GM12878 (cell line): ENCODE results near the gene IGFLR1. TPM values are rescaled to one million over a fixed set of nuclear protein-coding genes. Genes with fewer than 3 reads are reported as not detected.

ENCODE experiments used
- ATAC-seq: fragments of 200-7000 bp; cut with Tn5 transposase; 3 replicates; pipeline ENCODE4 v1.9.1; 2020; ENCODE audit warnings: mild to moderate bottlenecking, moderate library complexity
- BruUV-seq: library from RNA; stranded (reverse); fragments of 400-500 nt; replicated peaks from 2 replicates; lab custom pipeline; 2021; lab: Mats Ljungman, UMichigan
- CTCF ChIA-PET: fragments of 300-600 bp; sonication (Branson Sonifier 250); formaldehyde crosslinking; extraction: SDS; loops from one replicate; lab custom pipeline; 2021; ENCODE audit warnings: inconsistent platforms; lab: Yijun Ruan, JAX
- POLR2A ChIA-PET: fragments of 350-600 bp; formaldehyde crosslinking; extraction: SDS; loops from one replicate; lab custom pipeline; 2021; ENCODE audit warnings: inconsistent platforms; lab: Charles Lee
- RAD21 ChIA-PET: fragments of 300-600 bp; sonication (Branson Sonifier 250); formaldehyde crosslinking; loops from one replicate; lab custom pipeline; 2023; ENCODE audit warnings: antibody characterized with exemption; ENCODE audit not compliant: unreplicated experiment; lab: Charles Lee
- SMC1A ChIA-PET: fragments of 300-600 bp; sonication (Branson Sonifier 250); formaldehyde crosslinking; loops from one replicate; lab custom pipeline; 2023; ENCODE audit not compliant: unreplicated experiment, uncharacterized antibody; lab: Charles Lee
- DNase-seq: peaks from one replicate; pipeline ENCODE4 v3.0.0-alpha.2; 2011; ENCODE audit warnings: low read depth, low spot score
- FAIRE-seq: peaks from 3 replicates; lab custom pipeline; 2011; peaks lifted over from hg19 to GRCh38; lab: Jason Lieb, UNC
- H2AFZ ChIP-seq: 2 replicates; pipeline ENCODE4 v1.6.0; 2011; ENCODE audit warnings: low read depth, low read length, control low read depth; ENCODE audit not compliant: control insufficient read depth
- H3K27ac ChIP-seq: 2 replicates; pipeline ENCODE4 v1.5.1; 2011; ENCODE audit warnings: control low read depth; ENCODE audit not compliant: control insufficient read depth, insufficient read depth
- H3K27me3 ChIP-seq, 2 experiments: replicated peaks in 1 of 2; 2 replicates each; pipeline versions ENCODE4 v1.6.0 to v1.6.1; 2011; ENCODE audit warnings: low read length in 1 of 2; ENCODE audit not compliant: control insufficient read depth in 2 of 2, insufficient read depth in 2 of 2
- H3K36me3 ChIP-seq, 2 experiments: 2 replicates each; pipeline ENCODE4 v1.5.1; 2011; ENCODE audit warnings: low read length in 1 of 2; ENCODE audit not compliant: control insufficient read depth in 2 of 2, insufficient read depth in 2 of 2
- H3K4me1 ChIP-seq: 2 replicates; pipeline ENCODE4 v1.6.1; 2011; ENCODE audit warnings: mild to moderate bottlenecking, low read length, moderate library complexity, mixed read lengths; ENCODE audit not compliant: control insufficient read depth, insufficient read depth
- H3K4me2 ChIP-seq: 2 replicates; pipeline ENCODE4 v1.6.0; 2011; ENCODE audit warnings: control low read depth; ENCODE audit not compliant: control insufficient read depth, insufficient read depth
- H3K4me3 ChIP-seq: fragments of 200-600 bp; sonication (generic); 2 replicates; pipeline ENCODE4 v1.5.1; 2016
- H3K79me2 ChIP-seq: 2 replicates; pipeline ENCODE4 v1.6.0; 2011; ENCODE audit warnings: low read length; ENCODE audit not compliant: control insufficient read depth, insufficient read depth
- H3K9ac ChIP-seq: 2 replicates; pipeline ENCODE4 v1.8.0; 2011; ENCODE audit warnings: low read length, control low read depth, mixed read lengths; ENCODE audit not compliant: control insufficient read depth, insufficient read depth
- H3K9me3 ChIP-seq: replicated peaks from 3 replicates; pipeline ENCODE4 v1.5.1; 2011; ENCODE audit warnings: mild to moderate bottlenecking, low read length; ENCODE audit not compliant: control insufficient read depth, insufficient read depth
- H4K20me1 ChIP-seq: 2 replicates; pipeline ENCODE4 v1.6.0; 2011; ENCODE audit not compliant: control insufficient read depth, insufficient read depth
- CEBPB ChIP-seq, 2 experiments: fragments of 150-350 bp in 1 of 2; IDR thresholded peaks; 2 replicates each; pipeline ENCODE4 v1.6.1; 2012 to 2014; ENCODE audit warnings: low read depth in 2 of 2, low read length in 2 of 2, borderline replicate concordance in 1 of 2, inconsistent platforms in 1 of 2
- CHD2 ChIP-seq: IDR thresholded peaks from 2 replicates; pipeline ENCODE4 v1.6.1; 2011; ENCODE audit warnings: low read depth, low read length, improper control_type of control experiment, borderline replicate concordance
- HDGF ChIP-seq: fragments of 450-650 bp; IDR thresholded peaks from 2 replicates; pipeline ENCODE4 v1.6.1; 2016; ENCODE audit warnings: antibody characterized with exemption
- IRF5 ChIP-seq: fragments of 450-650 bp; IDR thresholded peaks from 2 replicates; pipeline ENCODE4 v1.6.1; 2017; ENCODE audit warnings: borderline replicate concordance
- KLF5 ChIP-seq: fragments of 450-650 bp; IDR thresholded peaks from 2 replicates; pipeline ENCODE4 v1.6.1; 2014; ENCODE audit warnings: mild to moderate bottlenecking; ENCODE audit not compliant: partially characterized antibody
- NFYB ChIP-seq: IDR thresholded peaks from 2 replicates; pipeline ENCODE4 v1.6.1; 2011; ENCODE audit warnings: low read depth, mild to moderate bottlenecking, low read length, improper control_type of control experiment, moderate library complexity; ENCODE audit not compliant: insufficient read depth
- PML ChIP-seq: IDR thresholded peaks from 2 replicates; pipeline ENCODE4 v1.6.1; 2012; ENCODE audit warnings: low read length, inconsistent platforms
- SMC3 ChIP-seq: IDR thresholded peaks from 2 replicates; pipeline ENCODE4 v1.6.1; 2011; ENCODE audit warnings: low read length, improper control_type of control experiment, borderline replicate concordance
- SP1 ChIP-seq: IDR thresholded peaks from one replicate; pipeline ENCODE4 v1.6.1; 2011; ENCODE audit warnings: low read depth, low read length
- SUZ12 ChIP-seq: fragments of 200-600 bp; sonication (generic); IDR thresholded peaks from one replicate; pipeline ENCODE4 v1.6.1; 2018; ENCODE audit warnings: antibody characterized with exemption, mild to moderate bottlenecking; ENCODE audit not compliant: unreplicated experiment
- TARDBP ChIP-seq: IDR thresholded peaks from 2 replicates; pipeline ENCODE4 v1.6.1; 2016; ENCODE audit warnings: borderline replicate concordance
- YY1 ChIP-seq: IDR thresholded peaks from 2 replicates; pipeline ENCODE4 v1.6.1; 2011; ENCODE audit warnings: low read depth, mild to moderate bottlenecking, low read length
- ZNF622 ChIP-seq: fragments of 450-650 bp; IDR thresholded peaks from 2 replicates; pipeline ENCODE4 v1.6.1; 2017; ENCODE audit warnings: mild to moderate bottlenecking, inconsistent platforms
- WGBS: methylation state at CpG from one replicate; pipeline ENCODE4 v1.1.6; 2016; ENCODE audit warnings: low lambda C conversion rate; ENCODE audit not compliant: insufficient replicate concordance, insufficient coverage; ENCODE audit errors: missing lambda C conversion rate; 5-methylcytosine and 5-hydroxymethylcytosine counted together
- in situ Hi-C: fragments of 300-500 bp; cut with MboI; formaldehyde crosslinking; loops from 9 replicates; pipeline ENCODE4 v1.14.3; 2018; ENCODE audit warnings: mixed read lengths
- intact Hi-C: fragments of 100-400 bp; cut with micrococcal nuclease; formaldehyde crosslinking; loops from one replicate; pipeline ENCODE4 v1.14.2; 2022; ENCODE audit not compliant: unreplicated experiment
- polyA plus RNA-seq, 11 experiments: library from polyadenylated mRNA; depleted of rRNA in 4 of 11; unstranded in 6 of 11; stranded (reverse) in 5 of 11; fragments of >200 nt; fragmentation: Nextera tagmentation in 4 of 11; fragmentation: Illumina TruSeq in 1 of 11; extraction: Ambion mirVana in 4 of 11; extraction: Trizol in 1 of 11; gene quantifications; 1 replicate in 1 of 11; 2 replicates in 10 of 11; pipeline versions ENCODE4 v1.2.1 to v1.2.3, GENCODE V29; 2011 to 2016; ENCODE audit warnings: inconsistent platforms in 2 of 11, missing spikeins in 2 of 11, low read depth in 1 of 11
- total RNA-seq, 4 experiments: library from RNA; depleted of rRNA in 3 of 4; stranded (reverse); fragments of >200 nt in 3 of 4; fragmentation: Illumina TruSeq in 1 of 4; extraction: Trizol in 1 of 4; gene quantifications; 2 replicates each; pipeline versions ENCODE4 v1.2.1 to v1.2.3, GENCODE V29; 2013 to 2021
- TF ChIP-seq, protein P1 (sequence below): IDR thresholded peaks from 2 replicates; pipeline ENCODE4 v1.6.1; 2012; ENCODE audit warnings: low read depth, low read length, improper control_type of control experiment
- TF ChIP-seq, protein P2 (sequence below): fragments of 450-650 bp; IDR thresholded peaks from 2 replicates; pipeline ENCODE4 v1.6.1; 2017; ENCODE audit warnings: mild to moderate bottlenecking, moderate library complexity

Gene IGFLR1
- total and polyA plus RNA-seq, 10 of the 15 experiments (the other 5 are each of a cell fraction or from before 2014, with no cell fraction given) = 2.5 to 39.9 (median 24.8) TPM

DNA sequence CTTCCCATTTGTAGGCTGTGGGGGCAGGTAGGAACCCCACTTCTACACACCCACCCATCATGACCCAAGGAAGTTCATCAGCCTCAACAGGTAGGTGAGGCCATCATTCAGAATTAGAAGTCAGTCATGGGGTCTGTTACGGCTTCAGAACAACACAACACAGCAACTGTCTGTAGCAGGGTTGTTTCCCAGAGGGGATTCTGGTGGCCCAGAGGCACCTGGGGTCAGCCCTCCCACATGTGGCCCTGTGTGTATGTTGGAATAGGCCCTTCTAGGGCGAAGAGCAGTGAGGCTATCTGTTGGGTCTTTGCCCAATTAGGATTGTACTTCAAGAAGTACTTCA, 3.4 kb downstream of the IGFLR1 start:
- SMC1A ChIA-PET = no interaction called here
- TF ChIP-seq NFYB (no peak), PML (no peak), IRF5 (no peak), YY1 (no peak), SP1 (no peak), CEBPB (IDR thresholded peaks at IDR 0.05; ENCODE audit: borderline replicate concordance in 1 of 2, low read depth in 2 of 2, low read length in 2 of 2) (no peak), TARDBP (no peak), HDGF (no peak), SUZ12 (no peak), KLF5 (no peak), SMC3 (no peak), ZNF622 (no peak), CHD2 (no peak)
- TF ChIP-seq, protein P1, sequence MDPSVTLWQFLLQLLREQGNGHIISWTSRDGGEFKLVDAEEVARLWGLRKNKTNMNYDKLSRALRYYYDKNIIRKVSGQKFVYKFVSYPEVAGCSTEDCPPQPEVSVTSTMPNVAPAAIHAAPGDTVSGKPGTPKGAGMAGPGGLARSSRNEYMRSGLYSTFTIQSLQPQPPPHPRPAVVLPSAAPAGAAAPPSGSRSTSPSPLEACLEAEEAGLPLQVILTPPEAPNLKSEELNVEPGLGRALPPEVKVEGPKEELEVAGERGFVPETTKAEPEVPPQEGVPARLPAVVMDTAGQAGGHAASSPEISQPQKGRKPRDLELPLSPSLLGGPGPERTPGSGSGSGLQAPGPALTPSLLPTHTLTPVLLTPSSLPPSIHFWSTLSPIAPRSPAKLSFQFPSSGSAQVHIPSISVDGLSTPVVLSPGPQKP = no peak
- TF ChIP-seq, protein P2, sequence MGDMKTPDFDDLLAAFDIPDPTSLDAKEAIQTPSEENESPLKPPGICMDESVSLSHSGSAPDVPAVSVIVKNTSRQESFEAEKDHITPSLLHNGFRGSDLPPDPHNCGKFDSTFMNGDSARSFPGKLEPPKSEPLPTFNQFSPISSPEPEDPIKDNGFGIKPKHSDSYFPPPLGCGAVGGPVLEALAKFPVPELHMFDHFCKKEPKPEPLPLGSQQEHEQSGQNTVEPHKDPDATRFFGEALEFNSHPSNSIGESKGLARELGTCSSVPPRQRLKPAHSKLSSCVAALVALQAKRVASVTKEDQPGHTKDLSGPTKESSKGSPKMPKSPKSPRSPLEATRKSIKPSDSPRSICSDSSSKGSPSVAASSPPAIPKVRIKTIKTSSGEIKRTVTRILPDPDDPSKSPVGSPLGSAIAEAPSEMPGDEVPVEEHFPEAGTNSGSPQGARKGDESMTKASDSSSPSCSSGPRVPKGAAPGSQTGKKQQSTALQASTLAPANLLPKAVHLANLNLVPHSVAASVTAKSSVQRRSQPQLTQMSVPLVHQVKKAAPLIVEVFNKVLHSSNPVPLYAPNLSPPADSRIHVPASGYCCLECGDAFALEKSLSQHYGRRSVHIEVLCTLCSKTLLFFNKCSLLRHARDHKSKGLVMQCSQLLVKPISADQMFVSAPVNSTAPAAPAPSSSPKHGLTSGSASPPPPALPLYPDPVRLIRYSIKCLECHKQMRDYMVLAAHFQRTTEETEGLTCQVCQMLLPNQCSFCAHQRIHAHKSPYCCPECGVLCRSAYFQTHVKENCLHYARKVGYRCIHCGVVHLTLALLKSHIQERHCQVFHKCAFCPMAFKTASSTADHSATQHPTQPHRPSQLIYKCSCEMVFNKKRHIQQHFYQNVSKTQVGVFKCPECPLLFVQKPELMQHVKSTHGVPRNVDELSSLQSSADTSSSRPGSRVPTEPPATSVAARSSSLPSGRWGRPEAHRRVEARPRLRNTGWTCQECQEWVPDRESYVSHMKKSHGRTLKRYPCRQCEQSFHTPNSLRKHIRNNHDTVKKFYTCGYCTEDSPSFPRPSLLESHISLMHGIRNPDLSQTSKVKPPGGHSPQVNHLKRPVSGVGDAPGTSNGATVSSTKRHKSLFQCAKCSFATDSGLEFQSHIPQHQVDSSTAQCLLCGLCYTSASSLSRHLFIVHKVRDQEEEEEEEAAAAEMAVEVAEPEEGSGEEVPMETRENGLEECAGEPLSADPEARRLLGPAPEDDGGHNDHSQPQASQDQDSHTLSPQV = no peak
- Histone ChIP-seq H3K27ac (no peak overlapping the region), H3K79me2 (peaks cover 17% of the 10 kb centered on the region), H3K4me1 (peaks cover 20% of the 10 kb centered on the region), H4K20me1 (no peaks in the 10 kb centered on the region), H3K4me3 (no peak overlapping the region), H2AFZ (no peak overlapping the region), H3K36me3 (peaks cover 13 to 28% of the 10 kb centered on the region in 2 experiments; a peak in 3 of 4 replicates), H3K9me3 (no peaks in the 10 kb centered on the region), H3K9ac (no peak overlapping the region), H3K4me2 (no peak overlapping the region), H3K27me3 (no peaks in the 10 kb centered on the region)
- POLR2A ChIA-PET = interaction anchor here (1.3 to 2.4 kb wide), 2 partner anchors 20 to 37 kb away, joined by 5 to 9 read pairs; no protein-coding TSS in a partner anchor
- RAD21 ChIA-PET = interaction anchor here (2.5 kb wide), 1 partner anchor 44 kb away, joined by 18 read pairs; no protein-coding TSS in a partner anchor
- in situ Hi-C loops = no loop called here
- DNase-seq = no peak
- ATAC-seq = no peak
- no TSS peak for BruUV-seq
- FAIRE-seq = no peak
- WGBS = 69% methylated on average over 2 of the region's 2 CpGs
- CTCF ChIA-PET = no interaction called here
- intact Hi-C loops = no loop called here
